PC-3 (cell line): Measurements from ENCODE around the gene CYBC1. TPM values are rescaled to one million over a fixed set of nuclear protein-coding genes. Genes with fewer than 3 reads are reported as not detected.

Source experiments
- ATAC-seq: fragments of 200-7000 bp; cut with Tn5 transposase; 2 replicates; pipeline ENCODE4 v1.9.1; 2020; ENCODE audit warnings: mild to moderate bottlenecking, moderate library complexity
- BruUV-seq: library from RNA; stranded (reverse); fragments of 400-500 nt; replicated peaks from 2 replicates; lab custom pipeline; 2021; lab: Mats Ljungman, UMichigan
- CTCF ChIA-PET: fragments of 300-600 bp; sonication (Branson Sonifier 250); formaldehyde crosslinking; loops from one replicate; lab custom pipeline; 2022; ENCODE audit warnings: antibody characterized with exemption; lab: Charles Lee
- POLR2A ChIA-PET: fragments of 300-600 bp; sonication (Branson Sonifier 250); formaldehyde crosslinking; loops from one replicate; lab custom pipeline; 2022; ENCODE audit warnings: antibody characterized with exemption; ENCODE audit not compliant: unreplicated experiment; lab: Charles Lee
- DNase-seq: peaks from one replicate; pipeline ENCODE4 v3.0.0-alpha.2; 2015
- H2AFZ ChIP-seq: fragments of 300-600 bp; sonication (generic); 2 replicates; pipeline ENCODE4 v1.6.0; 2016; ENCODE audit warnings: antibody characterized with exemption, low read length
- H3F3A ChIP-seq: fragments of 300-600 bp; sonication (generic); one replicate; pipeline ENCODE4 v1.6.0; 2017; ENCODE audit warnings: antibody characterized with exemption, low read length, control low read depth, mild to moderate bottlenecking; ENCODE audit not compliant: unreplicated experiment
- H3K27ac ChIP-seq: fragments of 300-600 bp; sonication (generic); 2 replicates; pipeline ENCODE4 v1.5.1; 2016; ENCODE audit warnings: mild to moderate bottlenecking, low read length
- H3K27me3 ChIP-seq: fragments of 300-600 bp; sonication (generic); 2 replicates; pipeline ENCODE4 v1.6.1; 2016; ENCODE audit warnings: low read length, mixed read lengths
- H3K36me3 ChIP-seq: fragments of 300-600 bp; sonication (generic); 2 replicates; pipeline ENCODE4 v1.6.1; 2016; ENCODE audit warnings: low read depth, mixed run types, low read length, mixed read lengths
- H3K4me1 ChIP-seq: fragments of 300-600 bp; sonication (generic); 2 replicates; pipeline ENCODE4 v1.5.1; 2016; ENCODE audit warnings: low read length; ENCODE audit not compliant: insufficient read depth
- H3K4me2 ChIP-seq: fragments of 300-600 bp; sonication (generic); 2 replicates; pipeline ENCODE4 v1.6.0; 2016; ENCODE audit warnings: low read length
- H3K4me3 ChIP-seq: fragments of 300-600 bp; sonication (generic); 2 replicates; pipeline ENCODE4 v1.5.1; 2016; ENCODE audit warnings: mild to moderate bottlenecking, low read length, mixed read lengths
- H3K79me2 ChIP-seq: fragments of 300-600 bp; sonication (generic); 2 replicates; pipeline ENCODE4 v1.6.1; 2017; ENCODE audit warnings: low read length, mixed read lengths
- H3K9ac ChIP-seq: fragments of 300-600 bp; sonication (generic); 2 replicates; pipeline ENCODE4 v1.6.0; 2016; ENCODE audit warnings: mild to moderate bottlenecking, low read length
- H3K9me2 ChIP-seq: fragments of 300-600 bp; sonication (generic); replicated peaks from 2 replicates; pipeline ENCODE4 v1.6.1; 2016; ENCODE audit warnings: mixed run types, low read length, mixed read lengths
- H3K9me3 ChIP-seq: fragments of 300-600 bp; sonication (generic); 2 replicates; pipeline ENCODE4 v1.6.1; 2016; ENCODE audit warnings: low read length, mixed read lengths
- H4K20me1 ChIP-seq: fragments of 300-600 bp; sonication (generic); 2 replicates; pipeline ENCODE4 v1.6.1; 2016; ENCODE audit warnings: low read length, mixed read lengths
- CTCF ChIP-seq: fragments of 300-600 bp; sonication (generic); conservative IDR thresholded peaks from 2 replicates; pipeline ENCODE4 v1.5.1; 2017; ENCODE audit warnings: antibody characterized with exemption, low read depth, mild to moderate bottlenecking, low read length
- EZH2 ChIP-seq: fragments of 300-600 bp; sonication (generic); IDR thresholded peaks from one replicate; pipeline ENCODE4 v1.6.1; 2017; ENCODE audit warnings: antibody characterized with exemption, mild to moderate bottlenecking, low read length; ENCODE audit not compliant: unreplicated experiment
- EZH2phosphoT487 ChIP-seq: fragments of 300-600 bp; sonication (generic); IDR thresholded peaks from 2 replicates; pipeline ENCODE4 v1.6.1; 2018; ENCODE audit warnings: mild to moderate bottlenecking, antibody characterized with exemption, low read length, borderline replicate concordance
- intact Hi-C: fragments of 100-400 bp; cut with micrococcal nuclease; formaldehyde crosslinking; loops from 2 replicates; pipeline ENCODE4 v1.9.0; 2023
- total RNA-seq: library from RNA; depleted of rRNA; stranded (reverse); fragments of >200 nt; gene quantifications from 2 replicates; pipeline ENCODE4 v1.2.3, GENCODE V29; 2014

The CYBC1 gene
- total RNA-seq, 1 experiment from 2014 or later: 77.2 TPM

GRCh38 chr17:82492643-82493225 lies 42.2 kb upstream of the CYBC1 start:
- no peaks in the 10 kb centered on the region for H3K9me3 ChIP-seq
- intact Hi-C loops: loop anchor here (10.0 kb wide), 1 partner anchor 78 kb away; the partner anchor contains the start of genes HEXD and OGFOD3
- H4K20me1 ChIP-seq: no peaks in the 10 kb centered on the region
- H3K36me3 ChIP-seq: no peaks in the 10 kb centered on the region
- CTCF ChIA-PET: interaction anchor here (0.5 to 0.6 kb wide), 2 partner anchors 30 to 159 kb away, joined by 3 to 13 read pairs; partner anchors contain the start of gene SECTM1
- H2AFZ ChIP-seq: peak overlapping the region; percentile 66; the same call in 1 of the 2 replicates
- peak overlapping the region; percentile 12; the same call in 1 of the 2 replicates for H3K4me3 ChIP-seq
- ATAC-seq: peak; percentile 34
- no peaks in the 10 kb centered on the region for H3K27me3 ChIP-seq
- no peaks in the 10 kb centered on the region for H3K79me2 ChIP-seq
- TF ChIP-seq EZH2phosphoT487: no peak
- TF ChIP-seq EZH2: no peak
- TF ChIP-seq CTCF: no peak
- H3K9ac ChIP-seq: no peak overlapping the region
- peaks cover 12% of the 10 kb centered on the region for H3F3A ChIP-seq
- DNase-seq: peak; percentile 82
- H3K9me2 ChIP-seq: no peaks in the 10 kb centered on the region
- H3K4me2 ChIP-seq: peak overlapping the region; percentile 72
- peak overlapping the region; percentile 65 for H3K27ac ChIP-seq
- BruUV-seq: no TSS peak
- POLR2A ChIA-PET: interaction anchor here (0.6 kb wide), 1 partner anchor 134 kb away, joined by 15 read pairs; no protein-coding TSS in a partner anchor
- H3K4me1 ChIP-seq: peaks cover 27% of the 10 kb centered on the region

GRCh38 chr17:82491533-82491932 lies 41.0 kb upstream of the CYBC1 start:
- Histone ChIP-seq H3K9me2 (no peaks in the 10 kb centered on the region), H3K4me1 (peaks cover 23% of the 10 kb centered on the region), H2AFZ (no peak overlapping the region), H3K79me2 (no peaks in the 10 kb centered on the region), H4K20me1 (no peaks in the 10 kb centered on the region), H3K9ac (no peak overlapping the region), H3K4me3 (no peak overlapping the region), H3K4me2 (no peak overlapping the region), H3K27ac (no peak overlapping the region), H3K36me3 (peaks cover 3% of the 10 kb centered on the region; the same call in 1 of the 2 replicates), H3F3A (peaks cover 12% of the 10 kb centered on the region), H3K27me3 (no peaks in the 10 kb centered on the region), H3K9me3 (no peaks in the 10 kb centered on the region)
- intact Hi-C loops: loop anchor here (10.0 kb wide), 1 partner anchor 77 kb away; the partner anchor contains the start of genes HEXD and OGFOD3
- POLR2A ChIA-PET: no interaction called here
- DNase-seq (no peak), ATAC-seq (no peak)
- CTCF ChIA-PET: no interaction called here
- TF ChIP-seq CTCF: no peak
- no peak for TF ChIP-seq EZH2
- TF ChIP-seq EZH2phosphoT487: no peak
- BruUV-seq: no TSS peak

- TF ChIP-seq EZH2phosphoT487: no peak
- TF ChIP-seq EZH2: no peak
- TF ChIP-seq CTCF: no peak
- no peak overlapping the region for H3K4me2 ChIP-seq
- no TSS peak for BruUV-seq
- H3K4me3 ChIP-seq: no peak overlapping the region
- H3F3A ChIP-seq: peaks cover 12% of the 10 kb centered on the region
- no peaks in the 10 kb centered on the region for H3K9me2 ChIP-seq
- no peaks in the 10 kb centered on the region for H3K9me3 ChIP-seq
- CTCF ChIA-PET: no interaction called here
- no peak overlapping the region for H3K9ac ChIP-seq
- H3K36me3 ChIP-seq: peaks cover 5% of the 10 kb centered on the region; the same call in 1 of the 2 replicates
- POLR2A ChIA-PET: no interaction called here
- no peaks in the 10 kb centered on the region for H3K79me2 ChIP-seq
- H3K27me3 ChIP-seq: no peaks in the 10 kb centered on the region
- H4K20me1 ChIP-seq: no peaks in the 10 kb centered on the region
- no peak overlapping the region for H2AFZ ChIP-seq
- ATAC-seq (no peak), DNase-seq (no peak)
- H3K4me1 ChIP-seq: peaks cover 23% of the 10 kb centered on the region
- intact Hi-C loops: loop anchor here (10.0 kb wide), 1 partner anchor 76 kb away; the partner anchor contains the start of genes HEXD and OGFOD3
- no peak overlapping the region for H3K27ac ChIP-seq
Observed at GRCh38 chr17:82491196-82491530, 40.6 kb upstream of the CYBC1 start.
